NCI-H146 treated with DMSO at 0.1 percent for 48 hours (cell line): Measurements from ENCODE around the gene GABBR2.
"Not testable (repeated sequence)": the region's sequence is repeated elsewhere in the genome, so short reads cannot be mapped to it uniquely, and the experiment has no call there.

ENCODE experiments used
- DNase-seq: peaks from one replicate; lab custom pipeline; 2025; ENCODE audit not compliant: unreplicated experiment; lab: John Stamatoyannopoulos, UW

The GABBR2 gene

GRCh38 chr9:98520221-98520960 is 188.3 kb downstream of the GABBR2 start:
- DNase-seq: no peak

GRCh38 chr9:98519641-98520040 is 189.1 kb downstream of the GABBR2 start:
- DNase-seq: no peak

GRCh38 chr9:98518556-98518955 is 190.2 kb downstream of the GABBR2 start:
- DNase-seq: no peak

- no peak for DNase-seq
Measured at GRCh38 chr9:98517761-98518160, 191.0 kb downstream of the GABBR2 start.

GRCh38 chr9:98516897-98517503 is 191.7 kb downstream of the GABBR2 start:
- no peak for DNase-seq

- no peak for DNase-seq
Measured at GRCh38 chr9:98516205-98516896, 192.4 kb downstream of the GABBR2 start.

- no peak for DNase-seq
Measured at GRCh38 chr9:98515506-98516204, 193.1 kb downstream of the GABBR2 start.

GRCh38 chr9:98514841-98515240 is 193.9 kb downstream of the GABBR2 start:
- no peak for DNase-seq

- DNase-seq: not testable (repeated sequence)
Measured at GRCh38 chr9:98508217-98508919, 200.4 kb downstream of the GABBR2 start.

GRCh38 chr9:98506422-98507054 is 202.2 kb downstream of the GABBR2 start:
- DNase-seq: no peak

GRCh38 chr9:98504298-98505282 is 204.1 kb downstream of the GABBR2 start:
- peak; percentile 22 for DNase-seq

GRCh38 chr9:98503867-98504266 is 204.9 kb downstream of the GABBR2 start:
- no peak for DNase-seq

GRCh38 chr9:98502976-98503325 is 205.8 kb downstream of the GABBR2 start:
- DNase-seq: no peak

GRCh38 chr9:98502311-98502975 is 206.3 kb downstream of the GABBR2 start:
- no peak for DNase-seq

GRCh38 chr9:98501819-98502218 is 206.9 kb downstream of the GABBR2 start:
- DNase-seq: no peak

- not testable (repeated sequence) for DNase-seq
Measured at GRCh38 chr9:98501259-98501658, 207.5 kb downstream of the GABBR2 start.

GRCh38 chr9:98500337-98500919 is 208.3 kb downstream of the GABBR2 start:
- DNase-seq: no peak

GRCh38 chr9:98495530-98495929 is 213.2 kb downstream of the GABBR2 start:
- no peak for DNase-seq
